Stimulated activated CD4-positive, alpha-beta T cell treated with anti-CD3 and anti-CD28 coated beads, Interleukin-2, amount 100 ng/mL, for 4 hours (primary cell): ENCODE measurements around the gene GZMM.

ENCODE experiments used
- DNase-seq: peaks from one replicate; pipeline ENCODE4 v3.0.0-alpha.2; 2020; ENCODE audit warnings: low read depth

Gene GZMM

GRCh38 chr19:535017-535835, 8.6 kb upstream of the GZMM start:
- no peak for DNase-seq

DNA sequence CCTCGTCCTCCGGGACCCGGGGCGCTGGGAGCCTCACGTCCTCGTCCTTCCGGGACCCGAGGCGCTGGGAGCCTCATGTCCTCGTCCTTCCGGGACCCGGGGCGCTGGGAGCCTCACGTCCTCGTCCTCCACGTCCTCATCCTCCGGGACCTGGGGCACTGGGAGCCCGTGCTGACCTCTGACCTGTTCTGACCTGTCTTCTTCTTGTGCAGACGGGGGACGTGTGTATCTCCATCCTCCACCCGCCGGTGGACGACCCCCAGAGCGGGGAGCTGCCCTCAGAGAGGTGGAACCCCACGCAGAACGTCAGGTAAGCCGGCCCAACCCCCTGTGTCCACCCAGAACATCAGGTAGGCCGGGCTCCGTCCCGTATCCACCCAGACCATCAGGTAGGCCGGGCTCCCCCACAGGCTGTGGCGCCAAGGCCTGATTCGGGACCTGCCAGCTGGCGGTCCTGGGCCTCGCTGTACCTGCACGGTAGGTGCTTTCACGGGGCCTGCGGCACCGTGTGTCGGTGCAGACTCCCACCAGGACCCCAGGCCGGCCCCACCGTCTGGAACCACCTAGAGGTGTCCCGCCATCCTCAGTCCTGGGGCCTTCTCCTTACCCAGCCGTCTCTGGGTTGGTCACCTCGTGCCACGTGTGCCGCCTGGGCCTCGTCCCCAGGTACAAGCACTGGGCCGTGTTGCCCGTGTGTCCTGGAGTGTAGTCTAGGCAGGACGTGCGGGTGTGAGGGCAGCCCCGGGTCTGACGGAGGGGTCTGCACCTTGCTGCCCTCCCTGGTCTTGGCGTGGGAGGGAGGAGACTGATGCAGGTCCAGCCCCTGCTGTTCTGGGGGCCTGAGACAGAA, 7.6 kb upstream of the GZMM start:
- DNase-seq = no peak

GRCh38 chr19:536881-537404, 6.9 kb upstream of the GZMM start:
- no peak for DNase-seq

DNA sequence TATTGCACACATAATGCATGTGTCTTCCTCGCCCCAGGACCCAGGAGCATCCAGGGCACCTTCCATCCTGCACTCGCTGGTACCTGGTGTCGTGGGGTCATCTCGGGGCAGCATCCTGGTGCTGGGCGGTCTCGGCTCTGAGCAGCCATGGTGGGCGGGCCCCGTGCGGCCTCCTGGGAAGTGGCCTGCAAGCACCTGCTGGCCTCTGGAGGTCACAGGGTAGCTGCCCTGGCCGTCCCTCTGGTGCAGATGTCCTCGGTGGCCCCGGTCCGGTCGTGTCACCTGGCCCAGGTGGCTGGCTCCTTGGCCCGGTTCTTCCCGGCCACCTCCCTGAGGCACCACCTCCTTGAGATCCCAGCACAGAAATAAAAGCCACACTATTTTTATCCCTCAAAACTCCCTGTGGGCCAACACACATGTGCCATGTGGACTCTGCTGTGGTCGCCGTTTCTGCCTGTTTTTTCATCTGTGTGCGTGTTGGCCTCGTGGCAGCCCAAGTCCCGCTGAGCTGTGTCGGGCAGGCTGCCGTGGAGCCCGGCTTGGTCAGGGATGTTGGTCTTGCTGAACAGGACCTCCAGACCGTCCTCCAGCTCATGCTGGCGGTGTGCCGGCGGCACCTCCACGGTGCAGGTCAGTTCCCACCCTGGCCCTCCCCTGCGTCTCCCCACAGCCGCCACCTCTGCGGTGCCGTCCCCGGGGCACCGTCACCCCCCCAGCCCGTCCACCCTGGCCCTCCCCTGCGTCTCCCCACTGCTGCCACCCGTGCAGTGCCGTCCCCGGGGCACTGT, 5.0 kb upstream of the GZMM start:
- DNase-seq = no peak

DNA sequence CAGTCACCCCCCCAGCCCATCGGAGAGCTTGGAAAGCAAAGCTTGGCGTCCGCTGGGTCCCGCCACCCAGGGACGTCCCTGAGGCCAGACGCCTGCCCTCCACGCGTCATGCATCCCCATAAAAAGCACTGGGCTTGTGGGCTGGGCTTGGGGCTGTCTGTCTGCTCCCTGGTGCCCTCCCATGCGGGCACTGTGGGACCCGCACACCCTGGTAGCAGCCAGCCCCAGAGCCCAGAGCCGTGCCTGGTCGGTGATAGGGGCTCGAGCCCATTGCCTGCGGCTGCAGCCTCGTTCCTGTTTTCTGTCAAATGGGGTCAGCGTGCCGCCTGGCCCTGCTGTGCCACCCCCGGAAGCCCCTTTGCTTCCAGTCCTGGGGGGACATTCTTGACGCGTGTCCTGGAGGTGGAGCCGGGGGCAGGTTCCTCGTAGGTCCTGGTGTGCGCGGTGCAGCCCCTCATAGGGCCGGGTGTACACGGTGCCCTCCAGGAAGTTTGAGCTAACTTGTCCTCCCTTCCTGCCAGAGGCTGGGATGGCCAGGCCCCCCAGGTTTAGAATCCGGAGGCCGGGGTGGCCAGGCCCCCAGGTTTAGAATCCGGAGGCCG, 4.3 kb upstream of the GZMM start:
- DNase-seq = no peak

DNA sequence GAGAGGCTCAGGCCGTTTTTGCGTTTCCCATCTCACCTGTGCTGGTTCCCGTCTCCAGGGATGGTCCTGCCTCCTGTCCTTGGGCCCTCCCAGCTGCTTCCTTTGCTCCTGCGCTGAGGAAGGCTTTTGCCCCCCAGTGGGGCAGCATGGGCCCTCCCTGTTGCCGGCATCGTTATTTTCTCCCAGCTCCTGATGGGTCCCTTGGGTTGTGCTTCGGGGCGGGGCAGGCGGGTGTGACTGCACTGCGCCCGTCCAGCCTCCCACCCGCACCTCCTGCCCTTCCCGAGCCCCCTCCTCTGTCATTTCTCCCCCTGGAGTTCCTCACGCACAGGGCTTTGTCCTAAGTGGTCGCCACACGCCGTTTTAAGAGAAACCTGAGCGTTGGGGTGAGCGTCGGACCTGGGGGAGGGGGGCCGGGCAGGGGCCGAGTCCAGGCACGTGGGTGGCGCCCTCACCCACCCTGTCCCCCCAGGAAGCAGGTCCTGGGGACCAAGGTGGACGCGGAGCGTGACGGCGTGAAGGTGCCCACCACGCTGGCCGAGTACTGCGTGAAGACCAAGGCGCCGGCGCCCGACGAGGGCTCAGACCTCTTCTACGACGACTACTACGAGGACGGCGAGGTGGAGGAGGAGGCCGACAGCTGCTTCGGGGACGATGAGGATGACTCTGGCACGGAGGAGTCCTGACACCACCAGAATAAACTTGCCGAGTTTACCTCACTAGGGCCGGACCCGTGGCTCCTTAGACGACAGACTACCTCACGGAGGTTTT, 2.8 kb upstream of the GZMM start:
- DNase-seq = no peak

DNA sequence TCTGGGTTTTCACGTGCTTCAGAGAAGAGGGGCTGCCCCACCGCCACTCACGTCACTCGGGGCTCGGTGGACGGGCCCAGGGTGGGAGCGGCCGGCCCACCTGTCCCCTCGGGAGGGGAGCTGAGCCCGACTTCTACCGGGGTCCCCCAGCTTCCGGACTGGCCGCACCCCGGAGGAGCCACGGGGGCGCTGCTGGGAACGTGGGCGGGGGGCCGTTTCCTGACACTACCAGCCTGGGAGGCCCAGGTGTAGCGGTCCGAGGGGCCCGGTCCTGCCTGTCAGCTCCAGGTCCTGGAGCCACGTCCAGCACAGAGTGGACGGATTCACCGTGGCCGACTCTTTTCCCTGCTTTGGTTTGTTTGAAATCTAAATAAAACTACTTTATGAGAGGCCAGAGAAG, 2.2 kb upstream of the GZMM start:
- no peak for DNase-seq

DNA sequence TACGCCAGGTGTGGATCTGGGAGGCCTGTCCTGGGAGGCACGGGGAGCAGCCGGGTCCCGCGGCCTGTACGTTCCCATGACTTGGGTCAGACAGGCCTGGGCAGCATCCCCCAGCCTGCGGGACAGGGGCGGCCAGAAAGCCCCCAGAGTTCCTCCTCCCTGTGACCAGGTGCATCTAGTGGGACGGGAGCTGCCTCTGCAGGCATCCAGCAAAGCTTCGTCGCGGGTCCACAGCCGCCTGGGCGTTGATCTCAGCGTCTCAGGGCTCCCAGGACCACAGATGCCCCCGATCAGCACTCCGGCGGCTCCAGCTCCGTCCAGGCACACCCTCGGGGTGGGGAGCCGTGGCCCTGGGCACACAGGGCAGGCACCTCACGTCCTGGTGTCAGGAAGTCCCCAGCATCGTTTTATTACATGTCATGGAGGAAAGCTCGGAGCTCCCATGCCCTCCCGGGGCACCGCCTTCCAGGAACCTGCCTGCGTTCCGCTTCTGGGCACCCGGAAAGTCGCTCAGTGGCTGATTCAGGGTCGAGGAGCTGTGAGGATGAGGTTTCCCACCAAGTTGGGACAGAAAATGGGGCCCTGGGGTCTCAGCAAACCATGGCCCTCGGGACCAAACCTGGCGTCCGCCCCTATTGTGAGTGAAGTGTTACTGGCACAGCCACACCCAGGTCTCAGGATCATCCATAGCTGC, 1.5 kb upstream of the GZMM start:
- no peak for DNase-seq

DNA sequence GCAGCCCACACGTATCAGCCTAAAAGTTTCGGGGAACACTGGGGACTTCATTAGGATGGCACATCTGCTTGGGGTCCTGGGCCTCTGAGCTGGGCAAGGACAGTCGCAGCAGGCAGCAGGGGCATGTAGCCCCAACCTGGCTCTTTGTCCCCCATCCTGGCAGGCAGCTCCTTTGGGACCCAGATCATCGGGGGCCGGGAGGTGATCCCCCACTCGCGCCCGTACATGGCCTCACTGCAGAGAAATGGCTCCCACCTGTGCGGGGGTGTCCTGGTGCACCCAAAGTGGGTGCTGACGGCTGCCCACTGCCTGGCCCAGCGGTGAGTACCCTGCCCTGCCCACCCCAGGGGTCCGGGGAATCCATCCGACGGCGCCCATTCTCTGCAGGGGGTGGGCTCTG, 3.3 kb downstream of the GZMM start:
- no peak for DNase-seq

DNA sequence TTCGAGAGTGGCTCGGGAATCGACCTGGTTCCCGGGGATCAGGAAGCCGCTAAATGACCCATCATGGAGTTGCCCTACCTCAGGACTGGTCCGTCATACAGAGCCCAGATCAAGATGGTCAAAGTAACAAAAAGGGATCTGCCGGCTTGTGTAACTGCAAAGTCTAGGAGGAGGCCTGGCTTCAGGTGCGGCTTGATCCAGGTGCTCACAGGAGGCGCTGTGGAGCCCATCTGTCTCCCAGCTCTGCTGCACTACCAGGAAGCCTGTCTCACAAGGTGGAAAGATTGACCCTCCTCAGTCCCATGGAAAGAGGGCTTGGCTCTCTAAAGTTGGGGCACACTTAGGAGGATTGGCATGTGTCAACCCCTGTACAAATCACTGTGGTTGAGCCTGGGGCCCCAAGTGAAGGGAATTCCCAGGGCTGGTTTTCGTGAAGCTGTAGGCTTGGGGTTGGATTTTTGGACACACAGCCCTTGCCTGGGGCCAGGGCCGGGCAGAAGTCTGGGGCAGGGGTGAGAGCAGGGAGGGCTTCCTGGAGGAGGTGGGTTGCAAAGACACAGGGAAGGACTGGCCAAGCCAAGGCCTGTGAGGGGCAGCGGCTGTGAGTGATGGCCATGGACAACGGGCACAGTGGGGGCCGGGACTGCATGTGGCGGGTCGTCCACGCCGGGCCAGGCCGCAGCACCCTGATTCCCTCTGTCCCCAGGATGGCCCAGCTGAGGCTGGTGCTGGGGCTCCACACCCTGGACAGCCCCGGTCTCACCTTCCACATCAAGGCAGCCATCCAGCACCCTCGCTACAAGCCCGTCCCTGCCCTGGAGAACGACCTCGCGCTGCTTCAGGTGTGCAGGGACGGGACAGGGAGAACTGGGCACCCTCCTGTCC, 4.2 kb downstream of the GZMM start:
- no peak for DNase-seq

- no peak for DNase-seq
Measured at GRCh38 chr19:548886-549830, 5.3 kb downstream of the GZMM start.

DNA sequence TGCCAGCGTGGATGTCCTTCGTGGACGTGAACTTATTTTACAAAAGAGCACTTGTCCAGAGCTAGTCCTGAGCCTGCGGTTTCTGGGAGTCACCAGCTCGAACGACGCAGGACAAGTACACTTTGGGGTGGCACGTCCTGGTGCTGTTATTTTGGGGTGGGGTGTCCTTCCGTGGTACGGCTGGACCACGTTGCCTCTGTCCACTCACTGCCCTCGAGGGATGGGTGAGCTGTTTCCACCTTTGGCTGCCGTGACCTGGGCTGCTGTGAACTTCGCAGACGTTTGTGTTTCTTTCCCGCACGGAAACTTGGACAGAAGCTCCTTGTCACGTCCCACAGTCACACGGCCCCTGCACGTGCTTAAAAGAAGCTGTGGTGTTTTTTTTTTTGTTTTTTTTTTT, 11.0 kb downstream of the GZMM start:
- no peak for DNase-seq

DNA sequence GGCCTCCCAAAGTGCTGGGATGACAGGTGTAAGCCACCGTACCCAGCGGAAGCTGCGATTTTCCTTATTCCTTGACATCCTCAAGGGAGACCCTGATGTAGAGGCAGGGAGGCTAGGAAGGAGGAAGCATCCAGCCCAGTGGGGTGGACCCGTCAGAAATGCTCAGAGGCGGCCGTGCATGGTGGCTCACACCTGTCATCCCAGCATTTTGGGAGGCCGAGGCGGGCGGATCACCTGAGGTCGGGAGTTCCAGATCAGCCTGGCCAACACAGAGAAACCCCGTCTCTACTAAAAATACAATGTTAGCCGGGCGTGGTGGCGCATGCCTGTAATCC, 11.6 kb downstream of the GZMM start:
- no peak for DNase-seq

- no peak for DNase-seq
Measured at GRCh38 chr19:556611-557382, 12.9 kb downstream of the GZMM start.

GRCh38 chr19:558770-559439, 15.1 kb downstream of the GZMM start:
- no peak for DNase-seq

DNA sequence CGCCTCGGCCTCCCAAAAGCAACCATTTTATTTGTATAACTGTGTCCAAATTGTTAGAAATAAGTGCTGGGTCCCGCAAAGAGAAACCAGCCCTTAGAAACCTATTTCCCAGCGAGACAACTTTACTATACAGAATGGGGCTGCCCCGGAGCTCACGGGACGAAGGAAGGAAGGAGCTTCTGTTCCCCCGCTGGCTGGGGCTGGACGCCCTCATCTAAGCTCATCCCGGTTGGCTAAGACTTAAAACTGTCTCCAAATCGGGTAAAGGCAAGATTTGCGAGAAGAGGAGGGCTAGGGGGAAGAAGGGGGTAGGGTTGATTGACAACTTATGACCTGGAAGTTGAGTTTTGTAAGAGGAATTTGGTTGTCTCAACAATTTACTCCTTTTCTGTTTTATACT, 16.3 kb downstream of the GZMM start:
- DNase-seq = no peak

DNA sequence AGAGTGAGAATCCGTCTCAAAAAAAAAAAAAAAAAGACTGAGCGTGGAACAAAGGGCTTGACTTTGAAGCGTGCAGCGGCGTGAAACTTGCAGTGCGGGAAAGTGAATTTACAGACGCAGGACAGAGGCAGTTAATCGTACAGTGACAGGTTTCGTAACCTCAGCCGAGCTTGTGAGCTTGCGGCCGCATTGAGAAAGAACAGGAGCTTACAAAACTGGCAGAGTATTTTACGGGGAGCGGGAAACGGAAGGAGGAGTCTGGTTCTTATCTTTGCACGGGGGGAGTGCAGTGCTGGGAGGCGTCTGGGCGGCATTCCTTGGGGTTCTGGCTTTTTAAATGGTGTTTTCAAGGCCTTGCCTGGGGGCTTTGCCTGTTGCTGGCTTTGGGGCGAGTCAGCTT, 22.6 kb downstream of the GZMM start:
- no peak for DNase-seq
